Heart left ventricle (tissue), 13 donors: ENCODE measurements around the gene UBAP1.

Experiments used
- CTCF ChIP-seq, 12 donors: fragments of 200-600 bp; sonication (generic) in 4 of 12; IDR thresholded peaks; one replicate each; pipeline versions ENCODE4 v1.5.0 to v1.8.0; 2018 to 2022; ENCODE audit warnings: antibody characterized with exemption in 12 of 12, mild to moderate bottlenecking in 5 of 12
- POLR2A ChIP-seq, 2 donors: fragments of 450-650 bp; IDR thresholded peaks; one replicate each; pipeline ENCODE4 v1.6.1; 2017; ENCODE audit warnings: antibody characterized with exemption in 2 of 2, mild to moderate bottlenecking in 2 of 2, moderate library complexity in 2 of 2
- donor health status: ischemic (EF 13 %, LVEDD 7.1; RV severe dilation, severe dysfunction).
- donor health status: DM: no; HTN: yes; CAD: no.
- donor health status: DM: no; HTN: no; CAD: no.
- donor health status: ischemic (EF 25% LVEDD 6.9; RV normal size, moderate dysfunction).
- donor health status: ischemic (EF 25% LVEDD 5.7; RV mildly dilated, moderate dysfunction).
- donor health status: ischemic (EF 35%, LVEDD 5.7; RV mildly dilated, moderate dysfunction).
- donor health status: nonischemic (EF 11% LVEDD 7.7; RV severe dilation, severe dysfunction).
- donor health status: DM: yes; HTN: yes; CAD: no.
- donor health status: PGD.
- donor health status: ischemic (EF 29% LVEDD 5.4; RV normal size, mild dysfunction).
- donor health status: nonischemic (EF 23%, LVEDD 6.1; RV moderate dilation, normal function).

GRCh38 chr9:34233672-34234071 is 54.8 kb downstream of the UBAP1 start:
- no peak for TF ChIP-seq CTCF (IDR thresholded peaks at IDR 0.05)
- no peak for TF ChIP-seq POLR2A (IDR thresholded peaks at IDR 0.05)
